RWPE1 (cell line): ENCODE measurements around the gene AFTPH.

Source experiments
- CTCF ChIA-PET: fragments of 350-600 bp; sonication (Branson Sonifier 250); formaldehyde crosslinking; extraction: SDS; loops from one replicate; lab custom pipeline; 2021; lab: Yijun Ruan, JAX
- POLR2A ChIA-PET: fragments of 400-600 bp; formaldehyde crosslinking; extraction: SDS; loops from one replicate; lab custom pipeline; 2020; ENCODE audit warnings: antibody characterized with exemption; ENCODE audit not compliant: low non-redundant PET; lab: Yijun Ruan, JAX
- DNase-seq: peaks from one replicate; pipeline ENCODE4 v3.0.0; 2012; ENCODE audit warnings: low spot score
- H3K27ac ChIP-seq: fragments of 450-650 bp; 2 replicates; pipeline ENCODE4 v1.5.1; 2017
- CTCF ChIP-seq: fragments of 450-650 bp; conservative IDR thresholded peaks from 2 replicates; pipeline ENCODE4 v1.5.1; 2017; ENCODE audit warnings: low read depth, mild to moderate bottlenecking

The AFTPH gene

GRCh38 chr2:64534363-64534762 is 10.2 kb downstream of the AFTPH start:
- no peak for TF ChIP-seq CTCF
- POLR2A ChIA-PET = no interaction called here
- no peak for DNase-seq
- CTCF ChIA-PET = interaction anchor here (0.5 to 1.1 kb wide), 2 partner anchors 11 to 277 kb away, joined by 3 to 6 read pairs; partner anchors contain the start of gene AFTPH
- no peak overlapping the region for H3K27ac ChIP-seq

DNA sequence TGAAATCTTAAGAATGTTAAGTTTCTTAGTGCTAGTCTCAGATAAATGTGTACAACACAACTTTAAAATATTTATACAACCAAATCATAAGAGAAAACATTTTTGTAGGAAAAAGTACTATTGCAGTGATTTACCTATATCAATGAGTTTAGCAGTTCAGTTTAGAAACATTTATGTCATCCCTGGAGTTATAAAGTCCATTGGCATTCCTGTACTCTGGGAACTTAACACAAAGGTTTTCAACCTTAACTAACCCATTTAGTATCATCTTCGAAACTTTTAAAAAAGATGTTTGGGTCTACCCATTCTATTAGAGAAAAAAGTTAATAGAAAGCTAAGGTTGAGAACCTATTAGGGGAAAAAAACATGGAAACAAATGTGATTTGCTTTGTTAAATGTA is 10.9 kb downstream of the AFTPH start:
- H3K27ac ChIP-seq = no peak overlapping the region
- no peak for TF ChIP-seq CTCF
- no peak for DNase-seq
- ChIA-PET CTCF (interaction anchor here (0.6 to 1.1 kb wide), 2 partner anchors 11 to 666 kb away, joined by 3 to 6 read pairs; partner anchors contain the start of gene AFTPH), POLR2A (no interaction called here)

- H3K27ac ChIP-seq = no peak overlapping the region
- DNase-seq = no peak
- ChIA-PET POLR2A (no interaction called here), CTCF (interaction anchor here (0.7 kb wide), 1 partner anchor 18 kb away, joined by 5 read pairs; no protein-coding TSS in a partner anchor)
- no peak for TF ChIP-seq CTCF
These were observed 13.9 kb downstream of the AFTPH start for GRCh38 chr2:64537991-64538390.

DNA sequence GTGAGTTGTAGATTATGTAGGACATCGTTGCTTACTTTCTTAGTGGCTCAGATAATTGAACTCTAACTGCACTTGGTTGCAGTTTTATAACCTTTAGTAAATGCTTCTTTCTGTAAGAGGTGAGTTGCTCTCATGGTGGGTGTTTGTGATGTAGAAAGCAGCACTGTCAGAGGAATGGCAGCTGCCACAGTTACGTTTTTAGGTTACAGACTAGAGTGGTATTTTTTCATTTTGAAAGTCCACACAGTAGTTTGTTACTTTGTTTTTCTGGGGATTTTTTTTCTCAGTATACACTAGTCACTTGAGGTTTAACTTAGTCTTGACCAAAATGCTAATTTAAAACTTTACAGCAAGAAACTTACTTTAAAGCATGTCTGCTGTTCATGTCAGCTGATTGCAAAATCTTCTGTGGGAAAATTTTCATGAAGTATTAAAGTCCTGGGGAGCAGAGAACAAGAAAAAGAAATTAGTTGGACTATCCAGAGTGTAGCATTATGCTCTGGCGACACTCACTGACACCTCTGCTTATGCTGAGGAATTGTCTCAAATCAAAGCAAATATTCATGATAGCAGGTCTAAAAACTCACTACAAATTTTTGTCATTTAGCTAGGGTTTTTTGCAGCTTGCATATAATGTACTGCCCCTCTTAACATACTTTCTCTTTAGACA is 14.8 kb downstream of the AFTPH start:
- ChIA-PET CTCF (interaction anchor here (0.5 kb wide), 1 partner anchor 117 kb away, joined by 3 read pairs; no protein-coding TSS in a partner anchor), POLR2A (no interaction called here)
- H3K27ac ChIP-seq = no peak overlapping the region
- TF ChIP-seq CTCF = no peak
- DNase-seq = no peak

GRCh38 chr2:64540615-64541014 is 16.5 kb downstream of the AFTPH start:
- POLR2A ChIA-PET = no interaction called here
- no peak for DNase-seq
- TF ChIP-seq CTCF = no peak
- no peak overlapping the region for H3K27ac ChIP-seq
- CTCF ChIA-PET = interaction anchor here (1.0 kb wide), 1 partner anchor 20 kb away, joined by 3 read pairs; no protein-coding TSS in a partner anchor

- no peak for TF ChIP-seq CTCF
- POLR2A ChIA-PET = no interaction called here
- DNase-seq = no peak
- CTCF ChIA-PET = no interaction called here
- H3K27ac ChIP-seq = no peak overlapping the region
These were observed 17.4 kb downstream of the AFTPH start for GRCh38 chr2:64541547-64541946.
